Stimulated activated memory B cell treated with anti-CD40 and anti-IgM and Interleukin-4, amounts not matched to agents 10 μg/mL and 1 μg/mL and 100 μg/mL, for 72 hours (primary cell): ENCODE measurements around the gene RPL13.

Experiments
- ATAC-seq: fragments of 150-1000 bp; cut with Tn5 transposase; 2 replicates; pipeline ENCODE4 v1.10.0; 2021
- H3K27ac Mint-ChIP-seq: one replicate; pipeline ENCODE4 v1.8.0; 2022; ENCODE audit warnings: mild to moderate bottlenecking, mixed read lengths
- H3K27me3 Mint-ChIP-seq: one replicate; pipeline ENCODE4 v1.8.0; 2022; ENCODE audit warnings: mixed read lengths
- H3K36me3 Mint-ChIP-seq: one replicate; pipeline ENCODE4 v1.8.0; 2022; ENCODE audit warnings: mixed read lengths
- H3K4me1 Mint-ChIP-seq: one replicate; pipeline ENCODE4 v1.8.0; 2022; ENCODE audit warnings: mixed read lengths
- H3K4me3 Mint-ChIP-seq: one replicate; pipeline ENCODE4 v1.8.0; 2022; ENCODE audit warnings: mild to moderate bottlenecking, moderate library complexity, mixed read lengths
- H3K9me3 Mint-ChIP-seq: one replicate; pipeline ENCODE4 v1.8.0; 2022; ENCODE audit warnings: mixed read lengths

The RPL13 gene

GRCh38 chr16:89552329-89552728, 8.2 kb upstream of the RPL13 start:
- Mint-ChIP-seq H3K36me3 (peaks cover 76% of the 10 kb centered on the region), H3K27me3 (no peaks in the 10 kb centered on the region), H3K4me3 (no peak overlapping the region), H3K4me1 (peaks cover 12% of the 10 kb centered on the region), H3K27ac (no peak overlapping the region), H3K9me3 (no peaks in the 10 kb centered on the region)
- ATAC-seq: no peak

DNA sequence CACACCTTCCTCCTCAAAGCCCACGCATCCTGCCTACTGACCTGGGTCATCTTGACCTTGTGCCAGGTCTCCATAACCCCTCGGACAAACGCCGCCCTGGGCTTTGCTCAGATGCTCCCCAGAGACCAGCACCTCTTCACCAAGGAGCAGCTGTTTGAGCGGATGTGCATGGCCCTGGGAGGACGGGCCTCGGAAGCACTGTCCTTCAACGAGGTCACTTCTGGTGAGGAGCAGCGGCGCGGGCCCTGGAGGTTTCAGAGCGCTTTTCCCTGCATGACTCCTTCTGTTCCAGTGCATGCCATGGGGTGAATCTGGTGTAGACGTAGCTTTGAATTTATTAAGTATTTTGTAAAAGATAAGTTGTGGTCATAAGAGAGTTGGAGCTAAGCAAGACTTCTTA, 7.6 kb upstream of the RPL13 start:
- ATAC-seq: no peak
- no peak overlapping the region for H3K27ac Mint-ChIP-seq
- H3K27me3 Mint-ChIP-seq: no peaks in the 10 kb centered on the region
- H3K4me3 Mint-ChIP-seq: no peak overlapping the region
- peaks cover 70% of the 10 kb centered on the region for H3K36me3 Mint-ChIP-seq
- peaks cover 18% of the 10 kb centered on the region for H3K4me1 Mint-ChIP-seq
- H3K9me3 Mint-ChIP-seq: no peaks in the 10 kb centered on the region

GRCh38 chr16:89553733-89554132, 6.7 kb upstream of the RPL13 start:
- ATAC-seq: no peak
- Mint-ChIP-seq H3K36me3 (peaks cover 62% of the 10 kb centered on the region), H3K4me3 (no peak overlapping the region), H3K27me3 (no peaks in the 10 kb centered on the region), H3K4me1 (peaks cover 13% of the 10 kb centered on the region), H3K27ac (no peak overlapping the region), H3K9me3 (no peaks in the 10 kb centered on the region)

DNA sequence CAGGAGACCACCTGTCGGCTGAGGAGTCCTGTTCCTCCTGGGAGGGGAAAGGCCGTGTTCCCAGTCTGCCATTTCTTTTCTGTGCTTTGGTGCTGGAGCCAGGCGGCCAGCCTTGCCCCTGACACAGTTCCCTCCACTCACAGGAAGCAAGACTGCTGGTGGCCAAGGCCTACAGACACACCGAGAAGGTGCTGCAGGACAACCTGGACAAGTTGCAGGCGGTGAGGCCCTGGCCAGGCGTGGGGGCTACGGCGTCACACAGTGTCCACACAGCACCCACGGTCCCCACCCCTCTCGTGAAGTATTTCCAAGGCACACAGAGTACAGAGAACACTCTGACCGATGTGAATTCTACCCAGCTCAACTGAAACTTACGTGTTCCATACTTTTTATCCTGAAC, 6.1 kb upstream of the RPL13 start:
- Mint-ChIP-seq H3K27ac (no peak overlapping the region), H3K4me1 (peaks cover 9% of the 10 kb centered on the region), H3K9me3 (no peaks in the 10 kb centered on the region), H3K27me3 (no peaks in the 10 kb centered on the region), H3K4me3 (no peak overlapping the region), H3K36me3 (peaks cover 56% of the 10 kb centered on the region)
- ATAC-seq: no peak

DNA sequence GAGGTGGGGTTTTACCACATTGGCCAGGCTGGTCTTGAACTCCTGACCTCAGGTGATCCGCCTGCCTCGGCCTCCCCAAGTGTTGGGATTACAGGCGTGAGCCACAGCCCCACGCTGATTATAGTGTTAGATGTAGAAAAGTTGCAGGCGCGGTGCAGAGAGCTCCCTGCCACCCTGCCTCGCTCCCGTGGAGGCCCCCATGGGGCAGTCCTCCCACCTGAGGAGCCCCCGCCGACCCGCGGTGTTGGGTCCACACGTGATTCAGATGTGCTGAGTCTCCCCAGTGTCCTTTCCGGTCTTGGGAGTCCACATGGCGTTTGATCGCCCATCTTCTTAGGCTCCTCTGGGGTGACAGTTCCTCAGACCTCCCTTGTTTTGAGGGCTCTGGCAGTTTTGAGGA, 5.2 kb upstream of the RPL13 start:
- peaks cover 47% of the 10 kb centered on the region for H3K36me3 Mint-ChIP-seq
- no peaks in the 10 kb centered on the region for H3K27me3 Mint-ChIP-seq
- H3K9me3 Mint-ChIP-seq: no peaks in the 10 kb centered on the region
- no peak overlapping the region for H3K4me3 Mint-ChIP-seq
- H3K4me1 Mint-ChIP-seq: peaks cover 15% of the 10 kb centered on the region
- H3K27ac Mint-ChIP-seq: no peak overlapping the region
- no peak for ATAC-seq

DNA sequence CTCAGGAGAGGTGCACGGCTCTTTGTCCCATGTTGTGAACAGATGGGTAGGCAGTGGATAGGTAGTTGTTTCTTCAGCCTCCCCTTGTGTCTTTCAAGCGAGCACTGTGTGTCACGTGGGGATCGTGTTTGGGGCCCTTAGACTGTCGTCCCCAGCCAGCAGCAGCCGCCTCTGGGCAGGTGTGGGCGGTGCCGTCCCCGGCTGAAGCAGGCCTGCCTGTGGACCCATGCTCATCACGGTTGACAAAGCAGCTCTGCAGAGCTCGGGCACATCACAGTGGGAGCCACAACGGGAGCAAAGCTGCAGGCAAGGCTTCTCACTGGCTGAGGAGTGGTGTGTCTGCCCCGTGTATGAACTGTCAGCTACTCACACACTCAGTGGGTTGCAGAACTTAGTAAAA, 4.7 kb upstream of the RPL13 start:
- H3K4me3 Mint-ChIP-seq: no peak overlapping the region
- peaks cover 15% of the 10 kb centered on the region for H3K4me1 Mint-ChIP-seq
- H3K27ac Mint-ChIP-seq: no peak overlapping the region
- H3K9me3 Mint-ChIP-seq: no peaks in the 10 kb centered on the region
- no peaks in the 10 kb centered on the region for H3K27me3 Mint-ChIP-seq
- ATAC-seq: no peak
- H3K36me3 Mint-ChIP-seq: peaks cover 41% of the 10 kb centered on the region

- no peaks in the 10 kb centered on the region for H3K27me3 Mint-ChIP-seq
Observed at GRCh38 chr16:89556750-89557689, 3.5 kb upstream of the RPL13 start.

DNA sequence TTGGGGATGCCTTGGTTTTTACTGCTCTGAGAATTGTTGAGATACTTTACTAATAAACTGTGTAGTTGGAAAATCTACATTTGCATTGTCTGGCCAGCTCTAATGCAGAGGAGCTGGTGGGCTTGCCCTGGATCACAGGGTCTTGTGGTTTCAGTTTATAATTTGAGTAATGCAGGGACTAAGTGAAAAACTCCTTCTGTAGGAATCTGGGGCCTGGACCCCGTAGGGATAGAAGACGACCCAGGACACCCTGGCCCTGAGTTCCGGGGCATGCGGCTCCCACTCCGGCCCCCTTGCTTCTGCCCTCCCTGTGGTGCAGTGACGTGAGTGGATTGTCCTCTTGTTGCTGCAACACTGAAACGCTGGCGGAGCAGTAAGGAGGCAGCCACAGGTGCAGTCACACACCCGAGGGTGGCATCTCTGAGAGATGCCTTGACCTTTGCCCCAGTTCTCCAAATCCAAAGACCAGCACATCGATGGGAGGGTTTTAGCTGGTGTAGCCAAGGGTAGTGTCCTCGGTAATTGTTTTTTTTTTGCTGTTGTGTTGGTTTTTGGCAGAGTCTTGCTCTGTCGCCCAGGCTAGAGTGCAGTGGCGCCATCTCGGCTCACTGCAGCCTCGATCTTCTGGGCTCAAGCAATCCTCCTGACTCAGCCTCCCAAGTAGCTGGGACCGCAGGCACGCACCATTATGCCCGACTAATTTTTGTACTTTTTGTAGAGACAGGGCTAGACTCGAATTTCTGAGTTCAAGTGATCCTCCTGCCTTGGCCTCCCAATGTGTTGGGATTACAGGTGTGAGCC, 2.6 kb upstream of the RPL13 start:
- ATAC-seq: no peak
- no peak overlapping the region for H3K4me3 Mint-ChIP-seq
- no peaks in the 10 kb centered on the region for H3K9me3 Mint-ChIP-seq
- H3K36me3 Mint-ChIP-seq: peaks cover 37% of the 10 kb centered on the region
- peaks cover 31% of the 10 kb centered on the region for H3K4me1 Mint-ChIP-seq
- no peaks in the 10 kb centered on the region for H3K27me3 Mint-ChIP-seq
- no peak overlapping the region for H3K27ac Mint-ChIP-seq

More at GRCh38 chr16:89556750-89557689, 3.5 kb upstream of the RPL13 start:
- peak; percentile 50 for ATAC-seq
- peaks cover 37% of the 10 kb centered on the region for H3K36me3 Mint-ChIP-seq
- H3K4me1 Mint-ChIP-seq: peaks cover 22% of the 10 kb centered on the region
- H3K4me3 Mint-ChIP-seq: no peak overlapping the region
- no peak overlapping the region for H3K27ac Mint-ChIP-seq
- no peaks in the 10 kb centered on the region for H3K9me3 Mint-ChIP-seq

- no peak for ATAC-seq
- peak overlapping the region; percentile 97 for H3K4me3 Mint-ChIP-seq
- no peaks in the 10 kb centered on the region for H3K9me3 Mint-ChIP-seq
- H3K36me3 Mint-ChIP-seq: peaks cover 40% of the 10 kb centered on the region
- peak overlapping the region; percentile 100 for H3K27ac Mint-ChIP-seq
- H3K4me1 Mint-ChIP-seq: peaks cover 65% of the 10 kb centered on the region
- H3K27me3 Mint-ChIP-seq: no peaks in the 10 kb centered on the region
Observed at GRCh38 chr16:89561142-89561883, 831 bp downstream of the RPL13 start.

GRCh38 chr16:89561884-89562599, 1.6 kb downstream of the RPL13 start:
- Mint-ChIP-seq H3K27ac (peak overlapping the region; percentile 100), H3K27me3 (no peaks in the 10 kb centered on the region), H3K4me1 (peaks cover 68% of the 10 kb centered on the region), H3K9me3 (no peaks in the 10 kb centered on the region), H3K36me3 (peaks cover 34% of the 10 kb centered on the region), H3K4me3 (peak overlapping the region; percentile 97)
- ATAC-seq: no peak

- Mint-ChIP-seq H3K4me3 (peak overlapping the region; percentile 97), H3K9me3 (no peaks in the 10 kb centered on the region), H3K4me1 (peaks cover 62% of the 10 kb centered on the region), H3K36me3 (peaks cover 40% of the 10 kb centered on the region), H3K27ac (peak overlapping the region; percentile 100), H3K27me3 (no peaks in the 10 kb centered on the region)
- ATAC-seq: no peak
Observed at GRCh38 chr16:89562939-89563338, 2.5 kb downstream of the RPL13 start.

GRCh38 chr16:89563639-89564392, 3.3 kb downstream of the RPL13 start:
- Mint-ChIP-seq H3K4me3 (peak overlapping the region; percentile 53), H3K27me3 (peaks cover under 1% of the 10 kb centered on the region), H3K36me3 (peaks cover 40% of the 10 kb centered on the region), H3K9me3 (no peaks in the 10 kb centered on the region), H3K4me1 (peaks cover 62% of the 10 kb centered on the region), H3K27ac (peak overlapping the region; percentile 72)
- ATAC-seq: no peak

DNA sequence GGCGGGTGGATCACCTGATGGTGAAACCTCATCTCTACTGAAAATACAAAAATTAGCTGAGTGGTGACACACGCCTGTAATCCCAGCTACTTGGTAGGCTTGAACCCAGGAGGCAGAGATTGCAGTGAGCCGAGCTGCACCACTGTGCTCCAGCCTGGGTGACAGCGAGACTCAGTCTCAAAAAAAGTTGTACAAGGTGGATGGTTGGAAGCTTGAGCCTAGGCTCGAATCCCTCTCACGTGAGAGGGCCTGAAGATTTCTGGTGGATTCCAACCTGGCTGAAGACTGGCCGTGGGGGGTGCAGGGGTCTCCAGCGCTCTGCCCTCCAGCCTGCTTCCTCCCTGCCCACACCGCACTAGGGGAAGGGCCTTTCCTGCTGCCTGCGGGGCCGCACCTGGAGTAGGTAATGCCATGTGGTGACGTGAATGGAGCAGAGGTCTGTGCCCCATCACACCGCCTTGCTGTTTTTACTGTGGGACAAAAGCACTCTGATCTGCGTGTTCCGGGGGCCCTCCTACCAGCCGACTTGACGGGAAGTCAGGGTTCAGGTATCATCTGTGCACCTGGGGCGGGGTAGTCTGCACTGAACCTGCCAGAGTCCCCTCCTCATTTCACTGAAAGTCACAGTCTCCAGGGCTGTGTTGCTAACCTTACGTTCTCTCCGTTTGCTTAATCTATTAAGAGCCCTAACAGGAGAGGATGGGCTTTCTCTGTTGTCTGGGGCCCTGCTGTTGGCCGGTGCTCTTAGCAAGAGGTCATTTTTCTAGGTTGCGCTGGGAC, 4.2 kb downstream of the RPL13 start:
- peaks cover 9% of the 10 kb centered on the region for H3K27me3 Mint-ChIP-seq
- ATAC-seq: no peak
- peak overlapping the region; percentile 72 for H3K27ac Mint-ChIP-seq
- H3K36me3 Mint-ChIP-seq: peaks cover 40% of the 10 kb centered on the region
- no peaks in the 10 kb centered on the region for H3K9me3 Mint-ChIP-seq
- peak overlapping the region; percentile 53 for H3K4me3 Mint-ChIP-seq
- peaks cover 57% of the 10 kb centered on the region for H3K4me1 Mint-ChIP-seq

DNA sequence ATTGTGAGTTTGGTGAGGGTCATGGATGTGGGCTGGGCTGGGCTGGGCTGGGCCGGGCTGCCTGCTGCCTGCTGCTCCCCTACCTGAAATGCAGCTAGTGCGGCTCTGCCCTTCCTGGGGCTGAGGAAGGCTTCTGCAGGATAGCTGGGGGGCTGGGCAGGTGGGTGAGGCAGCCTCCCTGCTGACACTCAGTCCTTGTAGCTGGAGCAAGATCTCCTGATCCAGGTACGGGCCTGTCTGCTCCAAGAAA, 4.7 kb downstream of the RPL13 start:
- Mint-ChIP-seq H3K4me1 (peaks cover 54% of the 10 kb centered on the region), H3K36me3 (peaks cover 40% of the 10 kb centered on the region), H3K9me3 (no peaks in the 10 kb centered on the region), H3K27ac (peak overlapping the region; percentile 72), H3K4me3 (peak overlapping the region; percentile 53), H3K27me3 (peaks cover 14% of the 10 kb centered on the region)
- no peak for ATAC-seq
